Stimulated activated CD4-positive, alpha-beta T cell treated with anti-CD3 and anti-CD28 coated beads, Interleukin-1b, Interleukin-23, amount 100 ng/mL, for 24 hours (primary cell): ENCODE measurements around the gene KIDINS220.

Experiments used
- DNase-seq, 4 experiments: peaks; one replicate each; pipeline ENCODE4 v3.0.0-alpha.2; 2020; ENCODE audit warnings: low read depth in 4 of 4, low spot score in 1 of 4

KIDINS220 gene

GRCh38 chr2:8836971-8837794, at the start of gene KIDINS220:
Gene KIDINS220 (minus strand): TSS chr2:8837613. CDS start chr2:8827093, 10,520 bp downstream.
- peak; percentile 65 to 78 (median 70) for DNase-seq

GRCh38 chr2:8886876-8887275, 49.5 kb upstream of the KIDINS220 start:
- no peak for DNase-seq

GRCh38 chr2:8886202-8886518, 48.7 kb upstream of the KIDINS220 start:
- no peak for DNase-seq

- no peak for DNase-seq
Observed at GRCh38 chr2:8885449-8886201, 48.2 kb upstream of the KIDINS220 start.

GRCh38 chr2:8884812-8885211, 47.4 kb upstream of the KIDINS220 start:
- DNase-seq = no peak

- DNase-seq = no peak
Observed at GRCh38 chr2:8882094-8882493, 44.7 kb upstream of the KIDINS220 start.

- no peak for DNase-seq
Observed at GRCh38 chr2:8877894-8878293, 40.5 kb upstream of the KIDINS220 start.

- no peak for DNase-seq
Observed at GRCh38 chr2:8877332-8877731, 39.9 kb upstream of the KIDINS220 start.

GRCh38 chr2:8876628-8877027, 39.2 kb upstream of the KIDINS220 start:
- DNase-seq = no peak

- no peak for DNase-seq
Observed at GRCh38 chr2:8872821-8873432, 35.5 kb upstream of the KIDINS220 start.

- DNase-seq = no peak
Observed at GRCh38 chr2:8870441-8870840, 33.0 kb upstream of the KIDINS220 start.

- DNase-seq = no peak
Observed at GRCh38 chr2:8867363-8867762, 29.9 kb upstream of the KIDINS220 start.

- DNase-seq = no peak
Observed at GRCh38 chr2:8863331-8863953, 26.0 kb upstream of the KIDINS220 start.

- DNase-seq = no peak
Observed at GRCh38 chr2:8862230-8862629, 24.8 kb upstream of the KIDINS220 start.

GRCh38 chr2:8861797-8862196, 24.4 kb upstream of the KIDINS220 start:
- no peak for DNase-seq

GRCh38 chr2:8860239-8860638, 22.8 kb upstream of the KIDINS220 start:
- no peak for DNase-seq

- no peak for DNase-seq
Observed at GRCh38 chr2:8858910-8859309, 21.5 kb upstream of the KIDINS220 start.

- no peak for DNase-seq
Observed at GRCh38 chr2:8858264-8858663, 20.9 kb upstream of the KIDINS220 start.

GRCh38 chr2:8857709-8858108, 20.3 kb upstream of the KIDINS220 start:
- no peak for DNase-seq

- DNase-seq = no peak
Observed at GRCh38 chr2:8856176-8856575, 18.8 kb upstream of the KIDINS220 start.

- DNase-seq = no peak
Observed at GRCh38 chr2:8855010-8855409, 17.6 kb upstream of the KIDINS220 start.

GRCh38 chr2:8853426-8853825, 16.0 kb upstream of the KIDINS220 start:
- DNase-seq = no peak
